Esophagus mucosa (tissue), 1 donor: ENCODE results near the gene LAPTM5. TPM values are rescaled to one million over a fixed set of nuclear protein-coding genes. Genes with fewer than 3 reads are reported as not detected.
"Not testable (repeated sequence)": the region's sequence is repeated elsewhere in the genome, so short reads cannot be mapped to it uniquely, and the experiment has no call there.

ENCODE experiments used
- ATAC-seq: fragments of 200-7000 bp; cut with Tn5 transposase; one replicate; pipeline ENCODE4 v1.9.1; 2020
- total RNA-seq: library from RNA; stranded (reverse); gene quantifications from one replicate; pipeline ENCODE4 v1.2.4, GENCODE V29; 2023
- donor health status: DM: yes; HTN: yes; CAD: no.

LAPTM5 gene
- total RNA-seq, result 9.1 TPM

DNA sequence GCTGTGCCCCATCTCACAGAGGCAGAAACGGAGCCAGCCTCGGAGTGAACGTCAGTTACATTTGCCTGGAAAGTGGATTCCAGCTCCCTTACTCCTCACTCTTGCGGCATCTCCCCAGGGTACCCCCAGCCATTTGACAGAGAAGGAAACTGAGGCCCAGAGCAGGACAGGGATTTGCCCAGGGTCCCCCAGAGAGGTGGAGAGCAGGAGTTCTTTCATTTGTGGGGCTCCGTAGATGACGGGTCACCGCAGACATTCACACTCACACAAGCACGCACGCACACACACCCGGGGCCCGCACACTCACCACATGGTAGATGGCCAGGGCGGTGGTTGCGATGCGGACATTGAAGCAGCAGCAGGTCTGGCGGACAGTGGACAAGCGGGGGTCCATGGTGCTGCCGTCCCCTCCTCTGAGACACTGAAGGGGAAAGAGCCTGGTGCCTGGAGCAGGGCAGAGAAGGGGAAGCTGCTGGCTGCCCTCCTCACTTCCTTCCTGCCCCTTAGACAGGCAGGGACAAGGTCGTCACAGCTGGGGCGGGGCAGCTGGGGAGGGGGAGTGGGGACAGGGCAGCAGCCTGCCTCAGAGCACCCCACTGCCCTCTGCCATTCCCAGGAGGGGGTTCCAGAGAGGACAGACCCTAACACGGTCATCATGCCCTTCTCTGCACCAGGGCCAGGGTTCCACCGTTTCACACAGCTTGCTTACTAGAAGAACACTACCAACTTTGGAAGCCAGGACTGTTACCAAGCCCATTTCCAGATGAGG, at the start of gene LAPTM5:
LAPTM5 (minus strand) TSS at position 423 of the 769 bp plus-strand sequence; CDS start at position 394, 29 bp downstream.
- ATAC-seq, result peak; percentile 27

GRCh38 chr1:30806381-30807317, 49.1 kb upstream of the LAPTM5 start:
- no peak for ATAC-seq

DNA sequence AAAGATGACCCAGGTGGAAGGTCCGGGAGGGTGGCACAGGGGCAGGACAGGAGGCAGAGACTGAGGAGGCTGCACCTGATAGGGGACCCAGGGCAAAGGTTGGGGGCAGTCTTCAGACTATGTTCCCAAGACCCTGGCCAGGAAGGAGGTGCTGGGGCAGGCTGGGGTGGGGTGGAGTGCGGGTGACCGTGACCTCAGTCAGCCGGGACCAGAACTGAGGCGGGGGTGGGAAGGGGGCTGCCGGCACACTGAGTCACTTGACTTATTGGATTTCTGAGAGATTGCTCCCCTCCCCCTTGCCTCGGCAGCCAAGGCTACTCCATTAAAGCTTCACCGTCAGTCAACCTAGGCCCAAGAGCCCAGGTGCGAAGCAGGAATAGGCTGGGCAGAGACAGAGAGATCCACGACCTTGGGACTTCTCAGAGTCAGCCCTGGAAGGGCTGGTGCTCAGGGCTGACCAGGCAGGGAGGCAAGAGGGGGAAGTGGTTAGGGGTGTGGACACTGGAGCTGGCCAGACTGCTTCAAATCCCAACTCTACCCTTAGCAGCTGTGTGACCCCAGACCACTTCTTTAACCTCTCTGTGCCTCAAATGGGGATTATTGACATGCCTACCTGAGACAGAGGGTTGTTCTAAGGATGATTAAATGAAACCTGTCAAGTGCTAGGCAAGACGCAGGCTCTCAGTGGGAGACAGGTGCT, 47.9 kb upstream of the LAPTM5 start:
- no peak for ATAC-seq

DNA sequence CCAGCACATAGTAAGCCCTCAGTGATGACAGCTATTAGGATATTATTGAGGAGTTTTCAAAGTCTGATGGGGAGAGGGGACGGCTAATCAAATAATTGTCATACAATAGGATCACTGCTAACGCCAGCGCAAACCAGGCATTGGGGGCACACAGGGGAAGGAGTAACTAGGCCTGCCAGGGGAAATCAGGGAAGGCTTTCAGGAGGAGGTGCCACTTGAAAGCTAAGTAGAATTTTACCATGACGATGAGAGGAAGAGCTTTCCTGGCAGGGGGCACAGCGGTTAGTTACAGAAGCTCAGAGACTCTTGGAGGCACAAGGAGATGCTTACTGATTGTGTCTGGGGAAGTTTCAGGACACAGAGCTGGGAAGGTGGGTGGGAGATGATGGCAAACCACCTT, 47.2 kb upstream of the LAPTM5 start:
- ATAC-seq, result no peak

- no peak for ATAC-seq
These were observed 46.8 kb upstream of the LAPTM5 start for GRCh38 chr1:30804352-30804751.

DNA sequence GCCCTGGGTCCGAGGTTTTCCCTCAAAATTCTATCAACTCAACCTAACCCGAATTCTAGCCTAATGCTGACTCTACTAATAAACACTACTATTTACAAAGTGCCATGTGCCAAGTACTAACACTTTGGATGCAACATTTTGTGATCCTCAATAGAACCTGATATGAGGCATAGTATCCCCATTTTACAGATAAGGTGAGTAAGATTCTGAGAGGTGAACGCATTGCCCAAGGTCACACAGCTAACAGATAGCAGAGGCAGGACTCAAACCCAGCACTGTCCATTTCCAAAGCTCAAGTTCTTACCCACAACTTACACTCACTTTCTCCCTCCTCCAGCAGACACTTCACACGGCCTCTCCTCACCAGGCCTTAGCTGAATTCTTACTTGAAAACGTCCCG, 46.0 kb upstream of the LAPTM5 start:
- ATAC-seq, result no peak

DNA sequence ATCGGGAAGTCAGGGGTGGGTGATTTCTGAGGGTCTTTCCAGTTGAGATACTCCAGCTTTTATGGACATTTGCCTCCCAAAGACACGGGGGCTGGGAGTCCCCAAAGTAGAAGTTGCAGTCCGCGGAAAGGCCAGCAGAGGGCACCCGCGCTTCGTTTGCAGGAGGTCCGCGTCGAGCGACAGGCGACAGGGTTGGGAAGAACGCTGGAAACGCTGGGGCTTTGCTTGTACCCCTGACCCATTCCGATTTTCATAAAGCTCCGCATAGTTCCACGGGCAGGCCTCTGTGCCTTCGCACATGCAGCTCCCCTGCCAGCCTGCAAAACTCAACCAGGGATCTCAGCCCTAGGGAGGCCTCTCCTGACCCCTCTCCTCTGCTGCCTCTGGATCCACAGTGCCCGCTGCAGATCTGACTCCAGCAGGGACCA, 44.2 kb upstream of the LAPTM5 start:
- peak; percentile 53 for ATAC-seq

- ATAC-seq, result no peak
These were observed 41.6 kb upstream of the LAPTM5 start for GRCh38 chr1:30799233-30799511.

DNA sequence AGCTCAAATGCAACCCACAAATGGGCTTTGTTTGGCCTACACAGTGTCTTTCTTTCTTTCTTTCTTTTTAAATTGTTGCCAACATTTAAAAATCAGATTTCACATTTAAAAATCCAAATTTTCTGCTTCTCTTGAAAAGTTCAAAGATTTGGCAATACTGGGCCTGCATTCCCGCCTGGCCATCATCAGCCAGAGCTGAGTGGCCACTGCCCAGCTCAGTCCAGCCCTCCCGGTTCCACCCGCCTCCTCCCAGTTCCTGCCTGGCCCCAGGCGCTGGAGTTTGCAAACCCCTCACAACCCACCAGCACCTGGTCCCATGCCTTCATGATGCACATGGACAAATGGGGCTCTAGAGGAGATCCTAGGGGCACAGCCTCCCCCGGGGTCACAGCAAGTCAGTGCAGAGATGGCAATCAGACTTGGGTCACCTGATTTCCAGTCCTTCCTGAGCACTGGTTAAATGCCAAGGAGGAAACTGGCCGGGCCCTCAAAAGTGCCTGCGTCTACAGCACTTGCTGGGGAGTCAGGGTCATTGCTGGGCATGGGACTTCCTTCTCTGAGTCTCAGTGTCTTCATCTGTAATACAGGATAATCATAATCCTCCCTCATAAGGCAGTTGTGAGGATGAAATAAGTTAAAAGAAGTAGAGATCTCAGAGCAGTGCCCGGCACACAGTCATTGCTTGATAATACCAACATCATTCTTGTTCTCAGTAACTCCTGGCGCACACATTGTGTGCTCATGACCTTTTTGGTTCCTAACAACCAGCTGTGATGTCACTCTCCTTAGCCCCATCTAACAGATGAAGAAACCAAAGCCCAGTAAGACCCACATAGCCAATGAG, 41.0 kb upstream of the LAPTM5 start:
- ATAC-seq, result peak; percentile 12

DNA sequence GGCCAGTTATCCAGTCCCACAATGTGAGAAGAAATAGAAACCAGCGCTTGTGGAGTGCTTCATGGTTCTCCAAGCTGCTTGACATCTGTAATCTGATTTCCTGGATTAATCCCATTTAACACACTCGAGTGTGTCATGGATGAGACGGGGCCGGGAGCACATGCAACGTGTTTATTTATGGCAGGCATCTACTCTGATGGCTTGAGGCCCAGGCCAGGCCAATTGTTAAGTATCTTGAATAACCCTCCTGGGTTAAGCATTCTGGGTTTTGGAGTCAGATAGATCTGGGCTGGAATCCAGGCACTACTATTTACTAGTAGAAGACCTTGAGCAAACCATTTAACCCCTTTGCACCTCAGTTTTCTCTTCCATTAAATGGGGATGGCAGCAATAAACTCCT, 37.5 kb upstream of the LAPTM5 start:
- ATAC-seq, result no peak

DNA sequence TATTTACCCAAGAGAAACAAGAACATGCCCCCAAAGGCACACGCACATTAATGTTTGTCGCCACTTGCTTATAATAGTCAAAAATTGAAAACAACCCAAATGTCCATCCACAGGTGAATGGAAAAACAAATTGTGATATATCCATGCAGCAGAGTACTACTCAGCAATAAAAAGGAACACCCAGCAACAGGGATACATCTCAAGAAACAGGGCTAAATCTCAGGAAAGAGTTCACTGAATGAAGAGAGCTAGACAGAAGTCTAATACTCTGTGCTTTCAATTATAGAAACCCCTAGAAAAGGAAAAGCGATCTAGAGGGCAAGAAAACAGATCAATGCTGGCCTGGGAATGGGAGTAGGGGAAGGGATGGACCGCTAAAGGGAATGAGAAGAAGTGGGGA, 36.7 kb upstream of the LAPTM5 start:
- no peak for ATAC-seq

- ATAC-seq, result no peak
These were observed 35.6 kb upstream of the LAPTM5 start for GRCh38 chr1:30793209-30793608.

- ATAC-seq, result no peak
These were observed 34.3 kb upstream of the LAPTM5 start for GRCh38 chr1:30791868-30792267.

- ATAC-seq, result no peak
These were observed 33.5 kb upstream of the LAPTM5 start for GRCh38 chr1:30790850-30791778.

- not testable (repeated sequence) for ATAC-seq
These were observed 32.6 kb upstream of the LAPTM5 start for GRCh38 chr1:30790256-30790525.

DNA sequence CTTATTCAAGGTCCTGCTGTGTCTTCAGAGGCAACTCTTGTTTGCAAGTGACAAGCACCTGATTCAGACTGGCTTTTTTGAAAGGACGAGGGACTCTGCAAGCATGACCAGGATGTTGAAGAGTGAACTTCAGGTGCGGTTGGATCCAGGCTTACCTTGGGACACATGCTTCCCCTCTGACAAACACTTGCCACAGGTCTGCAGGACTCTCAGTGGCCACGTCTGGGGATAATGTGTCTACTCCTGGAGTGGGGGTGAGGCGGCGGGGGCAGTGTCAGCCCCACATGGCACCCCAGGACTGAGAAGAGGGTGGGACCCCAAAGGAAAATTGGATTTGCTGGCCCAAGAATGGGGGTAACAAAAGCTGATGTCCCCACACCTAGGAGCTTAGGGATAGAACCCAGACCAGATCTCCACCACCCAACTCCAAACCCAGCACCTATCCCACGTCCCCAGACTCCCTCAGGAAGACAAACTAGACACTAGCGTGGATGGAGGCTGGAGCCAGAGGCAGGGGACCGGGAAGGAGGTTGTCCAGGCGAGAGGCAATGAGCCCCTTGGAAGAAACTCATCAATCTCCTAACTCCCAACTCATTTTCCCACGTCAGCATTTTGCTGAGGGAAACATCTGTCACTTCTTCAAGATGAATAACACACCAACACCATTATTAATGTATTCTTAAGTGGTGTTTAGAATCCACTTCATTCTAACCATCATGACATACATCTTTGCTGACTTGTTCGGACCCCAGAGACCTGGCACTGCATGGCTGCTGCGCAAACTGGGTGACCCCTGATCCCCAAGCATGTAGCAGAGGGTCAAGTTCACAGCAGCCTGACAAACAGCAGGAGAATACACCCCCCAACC, 32.0 kb upstream of the LAPTM5 start:
- ATAC-seq, result no peak

DNA sequence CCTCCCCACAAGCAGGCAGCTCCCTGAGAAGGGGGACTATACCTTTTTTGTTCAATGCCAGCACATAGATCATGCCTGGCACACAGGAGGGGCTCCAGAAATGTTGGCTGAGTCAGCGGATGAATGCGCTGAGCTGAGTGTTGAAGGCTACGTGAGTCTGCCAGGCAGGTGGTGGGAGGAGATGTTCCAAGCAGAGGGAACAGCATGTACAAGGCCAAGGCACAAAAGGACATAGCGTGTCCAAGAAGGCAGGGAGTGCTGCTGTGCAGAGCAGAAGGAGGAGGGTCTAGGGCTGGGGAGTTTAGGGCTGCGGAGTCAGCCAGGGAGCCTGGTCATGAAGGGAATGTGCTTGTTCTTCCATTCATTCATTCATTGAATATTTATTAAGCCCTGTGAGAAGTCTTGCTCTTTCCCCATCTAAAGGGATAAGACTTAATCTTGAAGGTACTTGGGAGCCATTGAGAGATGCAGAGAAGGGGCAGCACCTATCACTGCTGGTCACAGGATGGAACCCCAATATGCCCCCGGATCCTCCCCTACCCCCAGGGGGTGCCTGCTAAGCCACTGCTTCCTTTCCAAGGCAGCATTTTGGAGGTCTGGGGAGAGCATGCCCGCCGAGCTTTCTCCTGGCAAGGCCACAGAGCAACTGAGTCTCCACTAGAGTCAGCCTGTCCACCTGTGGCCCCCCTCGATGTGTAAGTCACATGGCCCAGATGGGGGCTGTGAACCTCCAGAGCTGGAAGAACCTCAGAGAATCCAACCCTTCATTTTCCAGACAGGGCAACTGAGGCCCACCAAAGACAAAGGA, 31.2 kb upstream of the LAPTM5 start:
- no peak for ATAC-seq

GRCh38 chr1:30787856-30788495, 30.4 kb upstream of the LAPTM5 start:
- no peak for ATAC-seq

DNA sequence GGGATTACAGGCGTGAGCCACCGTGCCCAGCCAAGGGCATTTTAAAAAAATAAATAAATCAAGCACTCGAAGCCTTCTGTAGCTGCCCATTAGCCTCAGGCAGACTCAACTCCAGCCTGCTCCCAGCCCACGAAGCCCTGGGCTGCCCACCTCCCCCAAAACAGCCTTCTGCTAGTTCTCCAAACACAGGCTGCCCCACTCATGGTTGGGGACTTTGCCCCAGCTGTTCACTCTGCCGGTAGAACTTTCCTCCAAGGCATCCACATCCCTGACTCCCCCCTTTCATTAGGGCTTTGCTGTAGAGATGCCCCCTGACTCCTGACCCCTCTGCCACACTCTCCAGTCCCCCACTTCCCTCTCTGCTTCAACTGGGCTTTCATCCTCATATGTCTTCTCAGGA, 29.7 kb upstream of the LAPTM5 start:
- ATAC-seq, result no peak
